Parathyroid adenoma (tissue), 2 donors: ENCODE results near the gene CDR2.

Source experiments
- H2AFZ ChIP-seq: fragments of 300-600 bp; sonication (generic); one replicate; pipeline ENCODE4 v1.7.0; 2017; ENCODE audit warnings: antibody characterized with exemption, mild to moderate bottlenecking
- H3K27ac ChIP-seq: fragments of 300-600 bp; sonication (generic); one replicate; pipeline ENCODE4 v1.7.0; 2017
- H3K27me3 ChIP-seq: fragments of 300-600 bp; sonication (generic); one replicate; pipeline ENCODE4 v1.7.0; 2017; ENCODE audit warnings: low read length; ENCODE audit not compliant: control insufficient read depth, insufficient read depth
- H3K36me3 ChIP-seq: fragments of 300-600 bp; sonication (generic); one replicate; pipeline ENCODE4 v1.7.0; 2017; ENCODE audit warnings: low read length; ENCODE audit not compliant: control insufficient read depth, insufficient read depth
- H3K4me1 ChIP-seq: fragments of 300-600 bp; sonication (generic); one replicate; pipeline ENCODE4 v1.7.0; 2017; ENCODE audit warnings: control low read depth
- H3K4me2 ChIP-seq: fragments of 300-600 bp; sonication (generic); one replicate; pipeline ENCODE4 v1.7.0; 2017; ENCODE audit warnings: low read length
- H3K4me3 ChIP-seq: fragments of 300-600 bp; sonication (generic); one replicate; pipeline ENCODE4 v1.7.0; 2017; ENCODE audit warnings: low read depth, low read length
- H3K79me2 ChIP-seq: fragments of 300-600 bp; sonication (generic); one replicate; pipeline ENCODE4 v1.7.0; 2017; ENCODE audit warnings: control low read depth
- H3K9ac ChIP-seq: fragments of 300-600 bp; sonication (generic); one replicate; pipeline ENCODE4 v1.7.0; 2017; ENCODE audit warnings: mild to moderate bottlenecking
- H3K9me3 ChIP-seq: fragments of 300-600 bp; sonication (generic); one replicate; pipeline ENCODE4 v1.7.0; 2017; ENCODE audit warnings: low read length; ENCODE audit not compliant: control insufficient read depth
- TF ChIP-seq, protein P1 (sequence below): fragments of 300-600 bp; sonication (generic); IDR thresholded peaks from one replicate; pipeline ENCODE4 v1.7.0; 2017; ENCODE audit warnings: antibody characterized with exemption, mild to moderate bottlenecking
- donor health status: primary hyperparathyroidism.

CDR2 gene

GRCh38 chr16:22375117-22375962 is 921 bp upstream of the CDR2 start:
- Histone ChIP-seq H2AFZ (peak overlapping the region; percentile 82), H3K27me3 (no peaks in the 10 kb centered on the region), H3K79me2 (peaks cover 19% of the 10 kb centered on the region), H3K4me3 (peak overlapping the region; percentile 77), H3K9me3 (no peaks in the 10 kb centered on the region), H3K4me1 (peaks cover 12% of the 10 kb centered on the region), H3K27ac (peak overlapping the region; percentile 63), H3K4me2 (peak overlapping the region; percentile 94), H3K9ac (peak overlapping the region; percentile 9), H3K36me3 (no peaks in the 10 kb centered on the region)
- TF ChIP-seq, protein P1, sequence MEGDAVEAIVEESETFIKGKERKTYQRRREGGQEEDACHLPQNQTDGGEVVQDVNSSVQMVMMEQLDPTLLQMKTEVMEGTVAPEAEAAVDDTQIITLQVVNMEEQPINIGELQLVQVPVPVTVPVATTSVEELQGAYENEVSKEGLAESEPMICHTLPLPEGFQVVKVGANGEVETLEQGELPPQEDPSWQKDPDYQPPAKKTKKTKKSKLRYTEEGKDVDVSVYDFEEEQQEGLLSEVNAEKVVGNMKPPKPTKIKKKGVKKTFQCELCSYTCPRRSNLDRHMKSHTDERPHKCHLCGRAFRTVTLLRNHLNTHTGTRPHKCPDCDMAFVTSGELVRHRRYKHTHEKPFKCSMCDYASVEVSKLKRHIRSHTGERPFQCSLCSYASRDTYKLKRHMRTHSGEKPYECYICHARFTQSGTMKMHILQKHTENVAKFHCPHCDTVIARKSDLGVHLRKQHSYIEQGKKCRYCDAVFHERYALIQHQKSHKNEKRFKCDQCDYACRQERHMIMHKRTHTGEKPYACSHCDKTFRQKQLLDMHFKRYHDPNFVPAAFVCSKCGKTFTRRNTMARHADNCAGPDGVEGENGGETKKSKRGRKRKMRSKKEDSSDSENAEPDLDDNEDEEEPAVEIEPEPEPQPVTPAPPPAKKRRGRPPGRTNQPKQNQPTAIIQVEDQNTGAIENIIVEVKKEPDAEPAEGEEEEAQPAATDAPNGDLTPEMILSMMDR = no peak

- H3K9me3 ChIP-seq = no peaks in the 10 kb centered on the region
- H3K4me3 ChIP-seq = peak overlapping the region; percentile 77
- peaks cover 24% of the 10 kb centered on the region for H3K79me2 ChIP-seq
- peak overlapping the region; percentile 82 for H2AFZ ChIP-seq
- H3K36me3 ChIP-seq = no peaks in the 10 kb centered on the region
- H3K9ac ChIP-seq = peak overlapping the region; percentile 25
- peaks cover 10% of the 10 kb centered on the region for H3K4me1 ChIP-seq
- H3K4me2 ChIP-seq = peak overlapping the region; percentile 98
- peak overlapping the region; percentile 63 for H3K27ac ChIP-seq
- TF ChIP-seq, protein P1 = no peak
- no peaks in the 10 kb centered on the region for H3K27me3 ChIP-seq
Measured at GRCh38 chr16:22373662-22374310, 633 bp downstream of the CDR2 start.

DNA sequence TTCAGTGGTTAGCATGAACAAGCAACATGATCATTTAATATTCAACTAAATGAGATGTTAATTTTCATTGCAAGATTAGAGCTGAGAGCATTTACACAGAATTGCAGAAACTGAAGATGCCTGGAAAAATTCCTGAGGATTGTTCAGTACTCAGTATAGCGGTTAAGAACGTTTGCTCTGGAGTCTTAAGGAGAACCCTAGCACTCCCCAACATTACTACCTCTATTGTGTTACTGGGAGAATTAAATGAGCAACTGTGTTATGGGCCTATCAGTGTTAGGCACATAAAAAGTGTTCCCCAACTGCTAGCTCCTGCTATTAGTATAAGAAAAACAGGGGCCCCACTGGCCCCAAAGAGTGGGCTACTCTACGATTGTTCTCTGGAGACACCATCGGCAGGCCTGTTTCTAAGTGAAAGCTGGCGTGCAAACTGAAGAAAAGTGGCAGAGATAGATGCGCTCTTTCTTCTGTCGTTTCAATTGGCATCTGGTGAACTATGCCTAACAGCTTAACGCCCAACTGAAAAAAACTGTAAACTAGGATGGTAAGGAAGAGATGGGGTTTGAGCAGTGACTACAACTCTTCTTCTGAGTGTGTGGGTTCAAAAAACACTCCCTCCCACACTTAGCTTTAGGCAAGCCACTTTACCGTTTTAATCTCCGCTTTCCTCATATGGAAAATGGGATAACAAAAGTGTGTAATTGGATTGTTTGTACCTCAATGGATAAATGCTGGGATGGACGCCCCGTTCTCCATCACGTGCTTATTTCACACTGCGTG is 1.3 kb downstream of the CDR2 start:
- no peaks in the 10 kb centered on the region for H3K36me3 ChIP-seq
- no peaks in the 10 kb centered on the region for H3K27me3 ChIP-seq
- peak overlapping the region; percentile 98 for H3K4me2 ChIP-seq
- peaks cover 10% of the 10 kb centered on the region for H3K4me1 ChIP-seq
- no peak overlapping the region for H3K27ac ChIP-seq
- H2AFZ ChIP-seq = peak overlapping the region; percentile 82
- TF ChIP-seq, protein P1 = no peak
- peaks cover 29% of the 10 kb centered on the region for H3K79me2 ChIP-seq
- H3K9ac ChIP-seq = no peak overlapping the region
- H3K9me3 ChIP-seq = no peaks in the 10 kb centered on the region
- peak overlapping the region; percentile 77 for H3K4me3 ChIP-seq

DNA sequence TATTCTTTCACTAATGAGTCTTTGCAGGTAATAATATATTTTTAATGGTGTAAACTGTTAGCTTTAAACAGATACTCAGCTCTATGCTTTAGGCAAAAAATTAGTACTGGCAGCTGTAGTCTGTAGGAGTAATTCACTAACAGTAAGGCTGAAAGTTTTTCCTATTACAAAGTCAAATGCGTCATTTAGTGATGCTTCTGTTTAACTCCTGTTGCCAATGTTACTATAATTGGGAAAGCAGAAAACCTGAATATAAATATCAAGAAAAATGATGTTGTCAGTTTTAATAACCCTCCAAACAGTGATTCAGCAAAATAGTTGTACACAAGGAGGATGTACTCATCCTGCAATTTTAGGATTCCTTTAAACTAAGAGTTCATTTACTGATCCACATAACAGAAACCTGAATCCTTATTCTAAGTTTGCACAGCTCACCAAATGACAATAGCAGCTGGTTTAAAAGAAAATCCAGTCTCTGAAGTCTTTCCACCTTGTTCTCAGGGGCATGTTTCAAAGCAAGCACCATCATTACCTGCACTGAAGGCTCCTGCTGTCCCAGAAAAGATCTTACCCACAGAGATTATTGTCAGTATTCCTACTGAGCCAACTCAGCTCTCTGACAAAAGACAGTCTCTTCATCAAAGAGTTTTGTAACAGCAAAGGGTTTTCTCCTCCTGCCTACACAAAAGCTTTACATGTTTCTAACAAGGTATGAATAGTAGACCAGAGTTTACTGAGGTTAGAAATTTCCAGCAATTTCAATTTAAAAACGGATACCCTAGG is 4.2 kb downstream of the CDR2 start:
- H3K4me3 ChIP-seq = no peak overlapping the region

More for the DNA sequence above, 4.2 kb downstream of the CDR2 start:
- Histone ChIP-seq H3K27ac (no peak overlapping the region), H3K4me1 (peaks cover 7% of the 10 kb centered on the region), H3K36me3 (no peaks in the 10 kb centered on the region), H3K9ac (no peak overlapping the region), H3K4me2 (no peak overlapping the region), H3K27me3 (no peaks in the 10 kb centered on the region), H3K9me3 (no peaks in the 10 kb centered on the region), H2AFZ (no peak overlapping the region), H3K79me2 (peaks cover 42% of the 10 kb centered on the region)
- TF ChIP-seq, protein P1 = no peak
